ENCODE results near the gene ZSCAN22.
"Not testable (repeated sequence)": the region's sequence is repeated elsewhere in the genome, so short reads cannot be mapped to it uniquely, and the experiment has no call there.

The ZSCAN22 gene

GRCh38 chr19:58352760-58353671, 26.2 kb downstream of the ZSCAN22 start, which contains the start of gene A1BG:
Gene A1BG, minus strand, starts transcription at chr19:58353492. Its CDS starts 55 bp downstream, at chr19:58353437.
- no peak for DNase-seq

GRCh38 chr19:58353717-58354477, 27.1 kb downstream of the ZSCAN22 start:
- no peak for DNase-seq

- no peak for DNase-seq
These were observed 27.8 kb downstream of the ZSCAN22 start for GRCh38 chr19:58354478-58355030.

GRCh38 chr19:58355215-58355796, 28.5 kb downstream of the ZSCAN22 start:
- no peak for DNase-seq

GRCh38 chr19:58355908-58356765, 29.3 kb downstream of the ZSCAN22 start:
- DNase-seq = no peak

GRCh38 chr19:58356766-58357480, 30.1 kb downstream of the ZSCAN22 start:
- DNase-seq = no peak

- DNase-seq = no peak
These were observed 30.8 kb downstream of the ZSCAN22 start for GRCh38 chr19:58357481-58358145.

GRCh38 chr19:58361900-58362271, 35.1 kb downstream of the ZSCAN22 start:
- peak; percentile 24 for DNase-seq

GRCh38 chr19:58362272-58362994, 35.6 kb downstream of the ZSCAN22 start, which contains the start of gene ZNF497:
Gene ZNF497, minus strand, starts transcription at chr19:58362751. Its CDS starts 5,116 bp downstream, at chr19:58357635.
- DNase-seq = peak; percentile 95

- DNase-seq = no peak
These were observed 37.4 kb downstream of the ZSCAN22 start for GRCh38 chr19:58364146-58364545.

- DNase-seq = no peak
These were observed 40.0 kb downstream of the ZSCAN22 start for GRCh38 chr19:58366585-58367430.

- no peak for DNase-seq
These were observed 41.1 kb downstream of the ZSCAN22 start for GRCh38 chr19:58367698-58368454.

- DNase-seq = no peak
These were observed 42.0 kb downstream of the ZSCAN22 start for GRCh38 chr19:58368561-58369360.

- no peak for DNase-seq
These were observed 45.7 kb downstream of the ZSCAN22 start for GRCh38 chr19:58372311-58373133.

GRCh38 chr19:58374200-58374599, 47.4 kb downstream of the ZSCAN22 start:
- DNase-seq = no peak

- DNase-seq = not testable (repeated sequence)
These were observed 49.9 kb downstream of the ZSCAN22 start for GRCh38 chr19:58376724-58377123.

Measured in COR-L47 (cell line).